ENCODE data around the gene SRC.

- no peak for TF ChIP-seq POLR2AphosphoS5 (IDR thresholded peaks at IDR 0.05; ENCODE audit: low read depth, low read length)
- no peak for TF ChIP-seq SIN3A (IDR thresholded peaks at IDR 0.05; ENCODE audit: borderline replicate concordance, insufficient read depth, low read length)
Observed at GRCh38 chr20:37328149-37328945, 17.6 kb upstream of the SRC start.
